Effector memory CD4-positive, alpha-beta T cell (primary cell): ENCODE measurements around the gene TIAM2.
"Not testable (repeated sequence)": the region's sequence is repeated elsewhere in the genome, so short reads cannot be mapped to it uniquely, and the experiment has no call there.

Source experiments
- DNase-seq, 3 donors: peaks; one replicate each; pipeline ENCODE4 v3.0.0-alpha.2; 2020
- H3K27ac ChIP-seq: 2 replicates; pipeline ENCODE4 v1.7.0; 2013; ENCODE audit warnings: mild to moderate bottlenecking, low read length, moderate library complexity; ENCODE audit not compliant: insufficient read depth, poor library complexity, severe bottlenecking
- H3K27me3 ChIP-seq: replicated peaks from 2 replicates; pipeline ENCODE4 v1.7.0; 2013; ENCODE audit warnings: mild to moderate bottlenecking, low read length; ENCODE audit not compliant: insufficient read depth, control insufficient read depth, poor library complexity, severe bottlenecking
- H3K36me3 ChIP-seq: 2 replicates; pipeline ENCODE4 v1.7.0; 2013; ENCODE audit warnings: mild to moderate bottlenecking, low read length, moderate library complexity; ENCODE audit not compliant: control insufficient read depth, insufficient read depth
- H3K4me1 ChIP-seq: 2 replicates; pipeline ENCODE4 v1.7.0; 2013; ENCODE audit warnings: low read length, mild to moderate bottlenecking; ENCODE audit not compliant: control insufficient read depth, insufficient read depth, poor library complexity, severe bottlenecking
- H3K4me3 ChIP-seq: 2 replicates; pipeline ENCODE4 v1.7.0; 2013; ENCODE audit warnings: low read length, low read depth, mild to moderate bottlenecking; ENCODE audit not compliant: insufficient read depth, poor library complexity, severe bottlenecking
- H3K9me3 ChIP-seq: 2 replicates; pipeline ENCODE4 v1.7.0; 2013; ENCODE audit warnings: mild to moderate bottlenecking, low read length, moderate library complexity; ENCODE audit not compliant: control insufficient read depth

TIAM2 gene

GRCh38 chr6:155222506-155222905, 227.4 kb downstream of the TIAM2 start:
- H3K4me1 ChIP-seq, result no peaks in the 10 kb centered on the region
- H3K9me3 ChIP-seq, result no peaks in the 10 kb centered on the region
- H3K27me3 ChIP-seq, result no peaks in the 10 kb centered on the region
- DNase-seq, result no peak
- H3K36me3 ChIP-seq, result no peaks in the 10 kb centered on the region
- no peak overlapping the region for H3K4me3 ChIP-seq
- H3K27ac ChIP-seq, result no peak overlapping the region

DNA sequence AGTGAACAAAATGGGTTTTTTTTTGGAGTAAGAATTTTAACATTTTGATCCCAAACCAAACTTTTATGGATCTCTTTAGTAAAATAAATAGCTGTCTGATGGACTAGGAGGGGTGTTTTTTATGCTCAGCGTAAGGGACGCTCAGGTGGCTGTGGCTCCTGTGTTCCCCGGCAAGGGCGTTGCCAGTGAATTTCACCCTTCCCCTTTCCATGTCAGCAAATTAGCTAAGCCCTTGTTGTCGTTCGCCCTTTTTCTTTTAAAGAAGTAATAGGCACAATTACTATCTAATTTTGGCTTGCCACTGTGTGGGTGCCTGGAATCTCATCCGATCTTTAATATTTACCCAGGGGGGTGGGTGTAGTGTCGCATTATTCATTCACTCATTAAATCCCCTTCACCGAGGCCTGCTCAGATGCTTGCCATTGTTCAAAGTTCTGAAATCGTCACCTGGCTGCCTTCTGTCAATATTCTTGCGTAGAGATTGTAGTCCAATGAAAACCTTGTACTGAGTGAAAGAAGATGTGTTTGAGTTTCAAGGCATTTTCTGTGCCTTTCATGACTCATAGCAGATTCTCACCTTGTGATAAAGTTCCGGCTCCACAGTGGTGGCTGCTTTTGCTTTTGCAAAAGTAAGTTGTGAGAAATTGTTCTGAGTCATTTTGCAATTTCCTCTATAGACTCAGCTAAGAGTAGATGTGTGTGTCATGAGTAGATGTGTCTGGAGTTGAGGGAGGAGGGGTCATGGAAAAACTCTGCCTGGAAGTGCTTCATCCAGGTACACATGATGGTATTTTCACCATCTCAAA, 228.7 kb downstream of the TIAM2 start:
- H3K4me1 ChIP-seq, result no peaks in the 10 kb centered on the region
- H3K4me3 ChIP-seq, result no peak overlapping the region
- no peaks in the 10 kb centered on the region for H3K27me3 ChIP-seq
- DNase-seq, result no peak
- no peaks in the 10 kb centered on the region for H3K36me3 ChIP-seq
- H3K9me3 ChIP-seq, result no peaks in the 10 kb centered on the region
- H3K27ac ChIP-seq, result no peak overlapping the region

DNA sequence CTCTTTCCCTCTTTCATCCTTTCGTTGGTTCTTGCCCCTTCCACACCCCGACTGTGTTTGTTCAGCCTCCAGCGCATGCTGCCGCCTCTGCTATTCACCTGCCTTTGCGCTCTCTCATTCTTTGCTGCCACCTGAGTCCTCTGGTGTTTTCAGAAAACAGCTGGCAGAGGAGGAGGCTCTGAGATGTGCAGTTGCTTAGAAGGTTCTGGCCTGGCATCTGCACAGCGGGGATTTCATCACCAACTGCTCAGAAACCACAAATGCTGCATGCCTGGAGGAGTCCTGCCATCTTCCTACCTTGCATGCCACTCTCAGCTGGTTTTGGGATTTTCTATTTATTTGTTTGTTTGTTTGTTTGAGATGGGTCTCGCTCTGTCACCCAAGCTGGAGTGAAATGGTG, 229.5 kb downstream of the TIAM2 start:
- no peaks in the 10 kb centered on the region for H3K4me1 ChIP-seq
- H3K27me3 ChIP-seq, result no peaks in the 10 kb centered on the region
- no peak for DNase-seq

GRCh38 chr6:155227046-155227445, 231.9 kb downstream of the TIAM2 start:
- H3K9me3 ChIP-seq, result no peaks in the 10 kb centered on the region
- H3K27ac ChIP-seq, result no peak overlapping the region
- H3K36me3 ChIP-seq, result no peaks in the 10 kb centered on the region
- no peak for DNase-seq
- no peaks in the 10 kb centered on the region for H3K4me1 ChIP-seq
- no peaks in the 10 kb centered on the region for H3K27me3 ChIP-seq
- H3K4me3 ChIP-seq, result no peak overlapping the region

More for the DNA sequence above, 229.5 kb downstream of the TIAM2 start:
- Histone ChIP-seq H3K4me3 (no peak overlapping the region), H3K27ac (no peak overlapping the region), H3K9me3 (no peaks in the 10 kb centered on the region), H3K36me3 (no peaks in the 10 kb centered on the region)

DNA sequence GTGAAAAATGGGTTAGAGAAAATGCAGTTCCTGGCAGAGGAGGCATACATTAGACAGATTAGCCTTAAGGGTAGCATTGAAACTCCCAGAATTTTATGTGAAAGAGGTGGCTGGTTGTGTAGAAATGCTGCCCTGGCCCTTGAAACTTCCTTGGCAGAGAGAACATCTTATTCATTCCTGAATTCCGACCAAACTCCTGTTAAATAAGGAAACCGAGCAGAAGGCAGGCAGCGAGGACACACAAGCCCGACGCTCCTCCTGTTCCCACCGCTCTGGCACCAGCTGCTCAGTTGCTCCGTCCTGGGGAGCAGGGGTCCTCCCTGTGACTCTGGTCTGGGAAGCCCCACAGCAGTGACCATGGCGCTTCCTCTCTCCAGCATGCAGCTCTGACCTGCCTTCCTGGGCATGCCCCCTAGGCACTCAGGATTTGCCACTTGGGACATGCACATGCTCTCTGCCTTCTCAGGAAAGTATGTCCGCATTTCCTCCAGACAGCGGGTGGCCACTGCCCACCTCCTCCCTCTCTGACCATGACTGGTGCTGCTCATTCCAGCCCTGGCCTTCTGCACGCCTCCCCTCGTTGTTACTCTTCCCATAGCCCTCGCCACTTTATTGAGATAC, 233.5 kb downstream of the TIAM2 start:
- H3K9me3 ChIP-seq, result no peaks in the 10 kb centered on the region
- no peak overlapping the region for H3K27ac ChIP-seq
- H3K36me3 ChIP-seq, result no peaks in the 10 kb centered on the region
- H3K4me1 ChIP-seq, result no peaks in the 10 kb centered on the region
- no peaks in the 10 kb centered on the region for H3K27me3 ChIP-seq
- DNase-seq, result no peak
- no peak overlapping the region for H3K4me3 ChIP-seq

DNA sequence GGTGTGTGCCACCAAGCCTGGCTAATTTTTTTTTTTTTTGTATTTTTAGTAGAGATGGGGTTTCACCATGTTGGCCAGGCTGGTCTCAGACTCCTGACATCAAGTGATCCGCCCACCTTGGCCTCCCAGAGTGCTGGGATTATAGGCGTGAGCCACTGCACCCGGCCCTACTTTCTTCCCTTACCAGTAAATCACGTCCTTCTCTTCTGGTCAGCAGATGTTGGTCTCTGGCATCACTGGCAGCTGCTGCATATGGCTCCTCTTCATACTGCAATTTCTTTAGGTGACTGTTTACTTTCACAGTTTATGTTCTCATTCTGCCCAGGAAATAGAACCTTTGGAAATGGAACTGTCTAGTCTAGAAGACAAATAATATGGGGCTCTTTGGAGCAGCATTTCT, 235.9 kb downstream of the TIAM2 start:
- not testable (repeated sequence) for H3K27ac ChIP-seq, H3K36me3 ChIP-seq, H3K27me3 ChIP-seq, DNase-seq, H3K4me3 ChIP-seq, H3K9me3 ChIP-seq, H3K4me1 ChIP-seq

- Histone ChIP-seq H3K4me1 (no peaks in the 10 kb centered on the region), H3K9me3 (no peaks in the 10 kb centered on the region), H3K27me3 (no peaks in the 10 kb centered on the region), H3K4me3 (no peak overlapping the region), H3K27ac (no peak overlapping the region), H3K36me3 (no peaks in the 10 kb centered on the region)
- no peak for DNase-seq
These were observed 237.7 kb downstream of the TIAM2 start for GRCh38 chr6:155232848-155233247.

DNA sequence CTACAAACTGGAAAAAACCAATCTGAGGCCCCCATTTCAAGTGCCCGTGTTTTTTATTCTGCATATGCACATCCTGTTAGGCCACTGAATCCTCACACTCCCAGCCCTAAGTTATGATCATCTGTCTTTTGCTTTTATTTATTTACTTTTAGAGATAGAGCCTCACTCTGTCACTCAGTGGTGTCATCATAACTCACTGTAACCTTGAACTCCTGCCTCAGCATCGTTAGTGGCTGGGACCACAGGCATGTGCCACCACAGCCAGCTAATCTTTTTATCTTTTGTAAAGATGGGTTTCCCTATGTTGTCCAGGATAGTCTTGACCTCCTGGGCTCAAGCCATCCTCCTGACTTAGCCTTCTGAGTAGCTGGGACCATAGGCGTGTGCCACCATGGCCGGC, 239.1 kb downstream of the TIAM2 start:
- no peak for DNase-seq
- Histone ChIP-seq H3K9me3 (no peaks in the 10 kb centered on the region), H3K4me3 (no peak overlapping the region)

GRCh38 chr6:155234687-155235086, 239.6 kb downstream of the TIAM2 start:
- Histone ChIP-seq H3K27me3 (no peaks in the 10 kb centered on the region), H3K4me3 (no peak overlapping the region), H3K36me3 (no peaks in the 10 kb centered on the region), H3K4me1 (no peaks in the 10 kb centered on the region), H3K9me3 (no peaks in the 10 kb centered on the region), H3K27ac (no peak overlapping the region)
- DNase-seq, result no peak

More for the DNA sequence above, 239.1 kb downstream of the TIAM2 start:
- Histone ChIP-seq H3K27ac (no peak overlapping the region), H3K27me3 (no peaks in the 10 kb centered on the region), H3K36me3 (no peaks in the 10 kb centered on the region), H3K4me1 (no peaks in the 10 kb centered on the region)

DNA sequence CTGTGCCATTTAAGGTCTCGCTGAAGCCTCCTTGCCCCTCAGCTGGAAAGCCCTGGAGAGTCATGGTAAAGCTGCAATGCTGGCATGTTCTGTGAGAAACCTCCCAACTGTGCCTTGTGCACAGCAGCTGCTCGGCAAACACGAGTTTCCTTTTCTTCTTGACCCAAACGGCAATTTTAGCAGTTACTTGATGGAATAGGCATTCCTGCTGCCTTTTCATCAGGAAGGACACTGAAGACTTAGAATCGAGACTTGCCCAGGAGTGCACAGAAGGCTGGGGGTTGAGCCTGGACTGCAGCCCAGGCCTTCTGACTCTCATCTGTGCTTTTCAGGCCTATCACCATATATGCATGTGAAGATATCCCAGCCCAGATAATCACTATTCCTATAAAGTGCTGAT, 240.0 kb downstream of the TIAM2 start:
- Histone ChIP-seq H3K9me3 (no peaks in the 10 kb centered on the region), H3K36me3 (no peaks in the 10 kb centered on the region), H3K4me1 (no peaks in the 10 kb centered on the region), H3K4me3 (no peak overlapping the region), H3K27ac (no peak overlapping the region), H3K27me3 (no peaks in the 10 kb centered on the region)
- no peak for DNase-seq
